Measurements from ENCODE around the gene MIS18A.
"Not testable (repeated sequence)": the region's sequence is repeated elsewhere in the genome, so short reads cannot be mapped to it uniquely, and the experiment has no call there.

MIS18A gene
- 2.1 to 5.7 (median 3.5) reads per million in 4 donors for total RNA-seq

DNA sequence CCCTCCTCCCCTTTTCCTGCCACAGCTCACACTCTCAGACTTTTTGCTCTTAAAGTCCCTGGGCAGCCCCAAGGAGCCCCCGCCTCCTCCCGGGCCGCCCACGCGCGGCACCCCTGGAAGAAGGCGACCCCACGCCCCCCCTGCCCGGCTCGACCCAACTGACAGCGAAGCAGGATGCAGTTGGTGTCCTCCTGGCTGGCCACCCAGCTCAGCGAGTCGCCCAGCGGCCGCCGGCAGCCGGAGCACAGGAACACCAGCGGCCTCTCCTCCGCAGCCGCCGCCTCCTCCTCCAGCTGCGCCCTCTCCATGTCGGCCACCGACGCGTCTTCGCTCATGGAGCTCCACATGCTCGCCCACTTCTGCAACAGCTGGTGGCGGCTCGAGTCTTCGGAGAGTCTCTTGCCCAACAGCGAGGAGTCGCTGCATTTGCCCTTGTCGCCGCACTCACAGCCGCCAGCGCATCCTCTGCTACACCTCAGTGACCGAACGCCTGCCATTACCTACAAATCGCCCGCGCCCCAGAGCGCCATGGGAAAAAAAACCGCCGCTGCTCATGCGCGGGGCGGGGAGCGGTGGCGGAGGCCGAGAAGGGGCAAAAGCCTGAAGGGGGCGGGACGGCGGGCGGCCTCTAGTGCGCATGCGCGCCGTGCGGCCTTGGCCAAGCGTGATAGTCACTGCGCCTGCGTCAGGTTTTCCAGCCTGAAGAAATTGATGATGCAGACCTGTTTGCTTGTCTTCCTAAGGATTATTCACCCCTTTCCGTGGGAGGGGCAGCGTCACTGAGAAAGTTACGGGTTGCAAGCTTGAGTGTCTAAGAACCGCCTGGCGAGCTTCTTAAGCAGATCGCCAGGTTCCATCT lies at the start of gene MIS18A:
MIS18A (minus strand) TSS at position 532 of the 859 bp plus-strand sequence; CDS start at position 497, 35 bp downstream.
- DNase-seq, result peak; percentile 91 to 96 (median 95)

DNA sequence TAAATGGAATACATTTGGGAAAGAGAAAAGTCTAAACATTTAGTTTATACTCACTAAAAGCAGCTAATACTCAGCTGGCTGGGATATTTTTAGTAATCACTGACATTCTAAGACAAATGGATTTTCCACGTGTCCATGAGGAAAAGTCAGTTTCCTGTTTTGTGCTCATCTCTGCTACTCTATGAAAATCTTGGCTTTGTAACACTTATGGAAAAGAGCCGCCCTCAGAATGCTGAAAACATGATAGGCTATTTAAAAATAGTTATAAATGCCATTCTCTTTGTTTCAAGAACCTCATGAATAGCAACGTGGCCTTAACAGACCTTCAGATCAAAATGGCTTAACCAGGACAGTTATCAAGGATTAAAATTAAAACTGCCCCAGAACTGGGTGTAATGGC lies 49.7 kb upstream of the MIS18A start:
- DNase-seq, result no peak

- DNase-seq, result no peak
Observed at GRCh38 chr21:32325706-32326105, 46.9 kb upstream of the MIS18A start.

DNA sequence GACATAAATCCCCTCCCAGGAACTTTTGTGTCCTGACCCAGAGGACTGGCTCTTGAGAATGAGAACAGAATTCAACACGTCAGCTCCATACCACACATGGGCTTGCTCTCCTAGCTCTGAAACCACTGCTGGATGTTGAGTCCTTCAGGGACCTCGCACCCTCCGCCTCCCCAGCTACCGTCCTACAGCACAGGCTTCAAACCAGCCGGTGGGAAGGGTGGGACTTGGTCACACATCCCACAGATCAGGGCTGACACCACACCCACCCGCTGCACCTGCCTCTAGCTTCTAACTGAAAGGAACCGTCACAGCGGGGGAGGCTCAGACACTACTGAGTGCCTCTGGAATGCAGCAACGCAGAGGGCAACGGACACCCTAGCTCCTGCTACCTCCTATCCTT lies 43.8 kb upstream of the MIS18A start:
- DNase-seq, result no peak

GRCh38 chr21:32322103-32322502 lies 43.3 kb upstream of the MIS18A start:
- DNase-seq, result no peak

GRCh38 chr21:32321480-32321879 lies 42.6 kb upstream of the MIS18A start:
- no peak for DNase-seq

GRCh38 chr21:32320726-32321125 lies 41.9 kb upstream of the MIS18A start:
- no peak for DNase-seq

DNA sequence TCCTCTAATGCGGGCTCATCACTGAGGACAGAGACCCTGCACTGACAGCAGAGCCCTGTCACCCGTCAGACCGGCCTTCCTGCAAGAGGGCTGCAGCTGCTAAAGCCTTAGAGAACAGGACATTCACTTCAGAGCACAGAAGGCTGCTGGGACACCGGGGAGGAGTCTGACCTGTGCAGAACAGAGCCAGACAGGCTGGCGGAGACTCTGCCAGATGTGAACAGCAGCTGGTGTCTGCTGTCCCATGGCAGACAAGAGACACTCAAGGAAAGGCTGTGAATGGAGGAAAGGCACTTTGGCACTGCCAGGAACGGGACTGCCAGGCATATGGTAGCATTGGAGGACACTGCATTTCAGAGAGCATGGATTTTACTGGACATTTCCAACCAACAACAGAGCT lies 41.2 kb upstream of the MIS18A start:
- DNase-seq, result no peak

DNA sequence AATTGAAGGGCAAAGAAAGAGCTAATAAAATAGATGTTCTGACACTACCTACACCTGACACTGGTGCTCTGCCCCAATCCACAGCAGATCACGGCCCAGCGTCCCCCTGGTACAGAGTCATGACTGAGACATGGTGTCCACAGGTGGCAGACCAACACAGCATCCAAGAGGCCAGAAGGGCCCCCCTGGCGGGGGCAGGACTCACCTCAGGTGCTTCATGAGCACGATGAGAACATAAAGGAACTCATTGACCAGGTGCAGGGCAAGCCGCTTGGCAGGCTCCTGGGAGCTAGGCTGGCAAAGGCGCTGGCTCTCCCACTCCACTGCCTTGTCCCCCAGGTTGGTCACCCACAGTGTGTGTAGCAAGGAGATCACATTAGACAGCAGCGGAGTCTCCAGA lies 40.2 kb upstream of the MIS18A start:
- DNase-seq, result no peak

GRCh38 chr21:32317726-32318125 lies 38.9 kb upstream of the MIS18A start:
- no peak for DNase-seq

DNA sequence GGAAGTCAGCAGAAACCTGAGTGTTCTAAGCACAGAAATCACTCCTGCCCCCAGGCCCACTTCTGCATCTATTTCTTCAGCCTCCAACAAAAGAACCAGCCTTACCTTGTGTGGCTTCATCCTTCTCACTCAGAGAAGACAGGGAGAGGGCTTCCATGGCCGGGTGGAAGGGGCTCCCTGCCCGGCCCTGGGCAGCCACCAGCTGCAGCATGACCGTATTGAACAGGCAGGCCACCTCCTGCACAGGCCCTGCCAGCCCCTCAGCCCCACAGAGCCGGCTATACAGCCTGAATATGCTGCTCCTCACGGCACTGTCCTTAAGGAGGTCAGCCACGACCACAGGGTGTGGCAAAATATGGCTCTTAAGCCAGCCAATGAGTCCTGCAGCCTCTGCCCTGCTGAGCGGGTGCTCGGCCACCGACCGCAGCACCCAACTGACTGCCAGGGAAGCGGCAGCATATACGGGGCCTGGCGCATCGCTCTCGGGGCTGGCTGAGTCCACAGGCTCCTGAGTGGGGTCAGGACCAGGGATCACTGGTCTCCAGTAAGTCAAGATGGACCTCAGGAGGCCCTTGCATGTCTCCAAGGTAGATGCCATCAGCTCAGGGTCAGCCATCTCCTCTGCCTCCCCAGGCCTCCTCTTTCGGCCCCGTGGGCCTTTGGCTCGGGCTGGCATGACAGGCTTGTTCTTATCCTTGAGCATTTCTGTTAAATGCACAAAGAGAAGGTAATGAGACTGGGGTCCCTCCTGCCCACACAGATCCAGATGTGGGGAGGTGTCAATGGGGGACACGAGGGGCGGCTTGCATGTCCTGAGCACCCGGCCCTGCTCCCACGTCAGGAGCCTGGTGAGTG lies 37.7 kb upstream of the MIS18A start:
- DNase-seq, result no peak

DNA sequence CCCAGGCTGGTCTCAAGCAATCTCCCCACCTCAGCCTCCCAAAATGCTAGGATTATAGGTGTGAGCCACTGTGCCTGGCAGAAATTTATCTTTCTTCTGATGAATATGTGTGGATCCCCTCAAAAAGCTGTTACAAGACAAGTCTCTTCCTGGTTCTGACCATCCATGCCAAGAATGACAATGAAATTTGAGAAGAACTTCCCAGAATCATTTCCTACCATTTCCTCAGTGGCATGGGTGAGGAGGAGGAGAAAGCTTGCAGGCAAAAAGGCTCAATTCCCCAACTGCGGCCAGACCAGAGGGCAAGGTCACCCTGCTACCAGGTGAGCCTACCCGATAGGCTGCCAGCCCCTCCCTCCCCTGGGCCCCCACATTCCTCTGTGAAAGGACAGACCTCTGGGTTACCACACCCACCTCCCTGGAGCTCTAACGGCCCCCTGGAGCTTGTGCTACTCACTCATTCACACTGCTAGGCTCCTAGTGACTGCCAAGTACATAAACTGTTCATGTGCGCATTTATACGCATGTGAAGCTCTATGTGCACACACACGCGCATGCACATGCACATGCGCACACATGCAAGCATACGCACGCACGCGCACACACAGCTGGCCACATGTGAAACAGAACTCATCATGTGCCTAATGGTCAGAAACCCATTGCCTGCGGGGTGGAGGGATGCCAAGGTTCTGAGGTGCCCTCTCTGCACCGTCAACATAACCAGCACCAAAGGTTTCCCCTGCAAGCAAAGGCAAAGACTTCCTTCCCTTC lies 36.8 kb upstream of the MIS18A start:
- DNase-seq, result no peak

DNA sequence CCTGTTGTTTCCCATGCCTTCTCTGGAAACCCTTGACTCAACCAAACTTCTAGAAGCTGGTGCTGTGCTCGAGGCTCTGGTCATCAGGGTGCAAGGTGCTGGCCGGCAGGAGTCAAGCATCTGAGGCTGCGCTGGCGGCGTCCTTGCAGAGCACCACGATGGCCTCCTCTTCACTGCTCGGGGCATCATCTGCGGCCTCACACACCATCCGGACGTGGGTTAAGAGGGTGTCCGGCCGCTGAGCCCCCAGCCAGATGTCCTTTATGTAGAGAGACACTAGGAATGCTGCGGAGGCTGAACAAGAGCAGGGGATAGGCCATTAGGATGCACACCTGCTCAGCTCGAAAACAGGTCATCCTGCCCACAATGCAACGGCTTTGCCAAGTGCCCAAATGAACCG lies 36.0 kb upstream of the MIS18A start:
- DNase-seq, result no peak

DNA sequence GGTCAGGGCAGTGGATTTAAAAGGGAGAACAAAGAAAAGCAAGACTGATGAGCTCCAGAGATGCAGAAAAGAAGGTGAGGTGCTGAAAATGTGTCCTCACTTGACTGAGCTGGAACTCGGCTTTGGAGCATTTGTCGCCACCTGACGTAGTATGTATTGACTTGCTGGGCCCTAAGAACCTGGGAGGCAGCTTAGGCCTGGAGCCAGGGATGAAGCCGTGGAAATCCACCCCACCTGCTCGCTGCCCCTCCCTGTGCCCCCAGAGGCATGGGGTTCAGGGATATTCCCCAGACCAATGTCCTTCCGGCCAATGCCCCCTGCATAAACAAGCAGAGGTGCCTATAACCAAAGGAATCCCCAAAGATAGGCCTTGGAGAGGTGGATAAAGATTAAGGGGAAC lies 34.1 kb upstream of the MIS18A start:
- no peak for DNase-seq

DNA sequence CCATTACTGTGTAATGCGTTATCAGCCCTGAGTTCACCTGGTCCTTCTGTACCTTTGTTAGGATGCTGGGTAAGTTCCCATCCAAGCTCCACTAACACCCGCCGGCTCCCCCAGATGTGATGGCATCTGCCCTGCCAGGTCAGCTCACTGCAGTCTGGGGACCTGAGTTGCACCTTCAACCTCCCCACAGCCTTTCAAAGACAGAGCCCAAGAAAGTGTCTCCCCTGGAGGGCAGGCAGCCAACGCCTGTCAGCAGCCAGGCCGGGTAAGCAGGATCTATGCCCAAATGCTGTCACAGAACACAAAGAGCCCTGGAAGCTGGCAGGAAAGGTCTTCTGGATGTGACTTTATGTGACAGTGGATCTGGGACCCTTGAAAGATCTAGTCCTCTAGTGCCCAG lies 33.5 kb upstream of the MIS18A start:
- no peak for DNase-seq

GRCh38 chr21:32311621-32312020 lies 32.8 kb upstream of the MIS18A start:
- DNase-seq, result no peak

DNA sequence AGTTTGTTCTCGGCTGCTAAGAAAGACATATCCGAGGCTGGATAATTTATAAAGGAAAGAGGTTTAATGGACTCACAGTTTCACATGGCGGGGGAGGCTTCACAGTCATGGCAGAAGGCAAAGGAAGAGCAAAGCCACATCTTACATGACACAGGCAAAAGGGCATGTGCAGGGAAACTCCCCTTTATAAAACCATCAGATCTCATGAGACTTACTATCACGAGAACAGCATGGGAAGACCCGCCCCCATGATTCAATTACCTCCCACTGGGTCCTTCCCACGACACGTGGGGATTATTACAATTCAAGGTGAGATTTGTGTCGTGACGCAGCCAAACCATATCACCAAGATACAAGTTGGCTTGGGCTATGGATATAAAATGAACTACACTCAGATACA lies 32.1 kb upstream of the MIS18A start:
- DNase-seq, result not testable (repeated sequence)

- no peak for DNase-seq
Observed at GRCh38 chr21:32309906-32310460, 31.1 kb upstream of the MIS18A start.

DNA sequence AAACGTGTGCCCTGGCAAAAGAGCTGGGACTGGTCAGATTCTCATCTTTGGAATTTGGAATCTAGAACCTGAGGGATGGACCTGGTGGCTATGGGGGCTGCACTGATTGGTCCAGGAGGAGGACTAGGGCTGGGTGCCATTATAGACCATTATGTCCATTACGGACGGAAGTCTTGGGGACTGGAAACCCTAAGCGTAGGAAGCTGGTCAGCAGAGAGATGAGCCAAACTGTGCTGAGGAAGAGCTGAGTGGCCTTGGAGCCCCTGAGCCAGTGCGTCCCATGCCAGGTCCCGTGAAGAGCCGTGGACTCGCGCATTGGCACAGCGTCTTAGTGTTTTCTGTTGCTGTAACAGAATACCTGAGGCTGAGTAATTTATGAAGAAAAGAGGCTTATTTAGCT lies 29.8 kb upstream of the MIS18A start:
- no peak for DNase-seq

GRCh38 chr21:32307706-32308105 lies 28.9 kb upstream of the MIS18A start:
- DNase-seq, result no peak

- DNase-seq, result no peak
Observed at GRCh38 chr21:32306021-32306780, 27.4 kb upstream of the MIS18A start.

- DNase-seq, result no peak
Observed at GRCh38 chr21:32304998-32305397, 26.1 kb upstream of the MIS18A start.
